Endometrial microvascular endothelial cells (primary cell): Measurements from ENCODE around the gene PSMD2. TPM values are rescaled to one million over a fixed set of nuclear protein-coding genes. Genes with fewer than 3 reads are reported as not detected.

Experiments
- in situ Hi-C: cut with HindIII; loops from 2 replicates; pipeline ENCODE4 v1.10.0; 2017; ENCODE audit warnings: low sequenced_read_pairs, low pct_unique_long_range_greater_than_20kb; ENCODE audit errors: inconsistent ontology term
- total RNA-seq: library from RNA; depleted of rRNA; stranded (reverse); fragments of >200 nt; gene quantifications from one replicate; pipeline ENCODE4 v1.2.3, GENCODE V29; 2015; ENCODE audit errors: inconsistent ontology term

Gene PSMD2
- total RNA-seq, 1 donor from 2014 or later, result 897 TPM

DNA sequence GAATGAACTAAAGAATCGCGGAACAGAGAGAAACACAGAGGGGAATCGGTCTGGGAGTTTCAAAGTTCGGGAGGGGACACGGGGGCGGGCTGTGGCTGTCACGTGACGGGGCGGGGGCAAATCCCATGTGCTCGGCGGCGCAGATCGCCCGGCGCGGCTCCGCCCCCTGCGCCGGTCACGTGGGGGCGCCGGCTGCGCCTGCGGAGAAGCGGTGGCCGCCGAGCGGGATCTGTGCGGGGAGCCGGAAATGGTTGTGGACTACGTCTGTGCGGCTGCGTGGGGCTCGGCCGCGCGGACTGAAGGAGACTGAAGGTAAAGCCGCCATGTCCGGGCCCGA is 15.3 kb downstream of the PSMD2 start, which contains the start of gene EIF4G1:
Gene EIF4G1 (plus strand): TSS at position 244 of the 337 bp plus-strand sequence. CDS start 1,191 bp downstream, outside the sequence.
- in situ Hi-C loops, result no loop called here

DNA sequence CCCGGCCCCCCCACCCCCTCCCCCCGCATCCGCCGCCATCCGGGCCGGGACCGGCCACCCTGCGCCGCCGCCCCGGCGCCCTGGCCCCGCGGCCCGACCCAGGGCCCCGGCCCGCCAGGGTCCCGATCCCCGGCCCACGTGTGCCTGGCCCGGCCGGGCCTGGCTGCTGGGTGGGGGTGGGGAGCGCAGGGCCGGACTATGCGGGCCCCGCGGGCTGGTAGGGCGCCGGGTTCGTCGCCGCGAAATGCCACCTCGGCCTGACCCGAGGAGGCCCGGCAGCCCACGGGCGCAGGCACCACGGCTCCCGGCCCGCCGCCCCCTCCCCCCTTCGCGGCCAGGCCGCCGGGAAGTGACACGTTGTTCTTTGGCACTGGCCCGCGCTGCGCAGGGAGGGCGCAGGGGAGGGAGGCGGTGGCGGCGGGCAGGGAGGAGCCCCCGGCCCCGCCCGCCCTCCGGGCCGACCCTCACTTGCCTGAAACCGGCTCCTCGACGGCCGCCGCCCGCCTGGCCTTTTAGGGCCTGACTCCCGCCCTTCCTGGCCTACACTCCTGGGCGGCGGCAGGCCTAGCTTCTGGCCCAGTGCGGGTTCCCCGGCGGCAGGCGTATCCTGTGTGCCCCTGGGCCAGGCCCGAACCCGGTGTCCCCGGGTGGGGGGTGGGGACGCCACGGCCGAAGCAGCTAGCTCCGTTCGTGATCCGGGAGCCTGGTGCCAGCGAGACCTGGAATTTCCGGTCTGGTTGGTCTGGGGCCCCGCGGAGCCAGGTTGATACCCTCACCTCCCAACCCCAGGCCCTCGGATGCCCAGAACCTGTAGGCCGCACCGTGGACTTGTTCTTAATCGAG is 15.9 kb downstream of the PSMD2 start:
- in situ Hi-C loops, result no loop called here

DNA sequence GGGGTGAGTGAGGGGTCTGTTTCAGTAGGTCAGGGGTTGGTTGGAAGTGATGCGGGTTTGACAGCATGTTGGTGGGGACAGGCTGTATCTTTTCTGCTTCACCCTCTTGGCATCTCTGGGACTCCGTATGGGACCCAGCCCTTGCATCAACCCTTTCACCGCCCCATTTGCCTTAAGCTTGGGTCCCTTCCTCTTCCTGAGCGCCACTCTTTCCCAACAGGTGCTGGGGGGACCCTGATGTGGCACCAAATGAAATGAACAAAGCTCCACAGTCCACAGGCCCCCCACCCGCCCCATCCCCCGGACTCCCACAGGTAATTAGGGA is 16.5 kb downstream of the PSMD2 start:
- in situ Hi-C loops, result no loop called here

DNA sequence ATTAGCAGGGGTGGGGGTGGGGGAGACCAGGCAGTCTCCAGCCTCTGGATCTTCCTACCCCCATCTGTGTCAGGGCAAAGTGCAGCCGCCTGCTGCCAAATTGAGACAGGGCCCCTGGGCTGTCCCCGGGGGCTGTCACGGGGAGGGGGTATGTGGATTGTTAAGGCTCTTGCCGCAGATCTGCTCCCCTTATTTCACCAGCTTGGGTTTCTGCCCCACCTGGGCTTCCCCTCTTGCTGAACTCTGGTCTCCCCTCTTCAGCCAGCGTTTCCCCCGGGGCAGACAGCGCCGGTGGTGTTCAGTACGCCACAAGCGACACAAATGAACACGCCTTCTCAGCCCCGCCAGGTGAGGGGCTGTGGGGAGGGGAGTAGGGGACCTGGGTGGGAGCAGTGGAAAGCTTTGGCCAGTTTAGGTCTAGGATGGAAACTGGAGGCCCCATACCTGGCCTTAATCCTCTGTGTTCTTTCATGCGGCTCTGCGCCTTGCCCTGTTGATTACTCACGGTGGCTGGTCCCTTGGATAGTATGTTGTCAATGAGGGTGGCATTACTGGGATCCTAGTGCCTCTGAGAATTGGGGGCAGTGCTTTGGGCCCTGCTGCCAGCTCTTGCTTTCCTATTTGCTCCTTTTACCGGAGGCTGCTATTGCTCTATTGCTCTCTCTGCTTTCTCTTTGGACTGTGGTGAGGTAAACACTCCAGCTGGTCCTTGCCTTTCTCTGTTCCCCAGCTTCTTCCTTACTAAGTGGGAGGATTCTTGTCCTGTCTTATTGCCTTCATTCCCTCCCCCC is 17.0 kb downstream of the PSMD2 start:
- in situ Hi-C loops, result no loop called here

DNA sequence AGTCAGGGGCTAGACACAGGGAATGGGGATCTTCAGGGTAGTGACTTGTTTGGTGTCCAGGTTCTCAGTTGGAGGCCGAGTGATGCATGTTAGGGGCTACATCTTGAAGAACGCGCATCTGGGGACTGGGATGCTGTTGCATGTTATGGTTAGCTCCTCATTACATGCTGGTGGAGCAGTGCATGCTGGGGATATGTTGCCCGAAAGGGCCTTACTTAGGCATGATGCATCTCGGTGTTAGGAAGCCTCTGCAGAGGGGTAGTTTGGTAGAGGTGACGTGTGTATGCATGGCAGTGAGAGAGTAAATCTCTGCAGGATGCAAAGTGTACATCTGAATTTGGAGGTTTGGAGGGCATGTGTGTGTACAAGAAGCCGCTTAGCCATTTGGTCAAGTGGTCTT is 17.8 kb downstream of the PSMD2 start:
- in situ Hi-C loops, result no loop called here

DNA sequence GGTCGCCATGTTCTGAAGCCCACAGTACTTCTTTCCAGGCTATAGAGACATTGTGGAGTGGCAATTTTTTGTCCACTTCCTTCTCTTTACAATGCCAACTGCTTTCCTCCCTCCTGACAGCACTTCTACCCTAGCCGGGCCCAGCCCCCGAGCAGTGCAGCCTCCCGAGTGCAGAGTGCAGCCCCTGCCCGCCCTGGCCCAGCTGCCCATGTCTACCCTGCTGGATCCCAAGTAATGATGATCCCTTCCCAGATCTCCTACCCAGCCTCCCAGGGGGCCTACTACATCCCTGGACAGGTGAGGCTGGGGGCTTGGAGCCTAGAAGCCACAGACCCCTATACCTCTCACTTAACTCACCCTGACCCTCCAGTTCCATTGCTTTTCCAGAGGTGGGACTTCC is 18.2 kb downstream of the PSMD2 start:
- in situ Hi-C loops, result no loop called here

DNA sequence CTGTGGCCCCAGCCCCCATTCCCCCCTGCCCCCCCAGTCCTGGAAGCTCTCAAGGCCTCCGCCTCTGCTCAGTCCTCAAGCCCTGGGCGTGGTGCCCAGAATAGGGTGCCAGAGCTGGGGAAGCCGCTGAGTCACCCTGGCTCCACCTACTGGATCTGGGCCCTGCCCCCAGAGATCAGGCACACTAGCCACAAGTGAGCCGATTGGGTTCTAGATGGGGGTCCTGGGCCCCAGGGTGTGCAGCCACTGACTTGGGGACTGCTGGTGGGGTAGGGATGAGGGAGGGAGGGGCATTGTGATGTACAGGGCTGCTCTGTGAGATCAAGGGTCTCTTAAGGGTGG is 21.0 kb downstream of the PSMD2 start:
- in situ Hi-C loops, result no loop called here

DNA sequence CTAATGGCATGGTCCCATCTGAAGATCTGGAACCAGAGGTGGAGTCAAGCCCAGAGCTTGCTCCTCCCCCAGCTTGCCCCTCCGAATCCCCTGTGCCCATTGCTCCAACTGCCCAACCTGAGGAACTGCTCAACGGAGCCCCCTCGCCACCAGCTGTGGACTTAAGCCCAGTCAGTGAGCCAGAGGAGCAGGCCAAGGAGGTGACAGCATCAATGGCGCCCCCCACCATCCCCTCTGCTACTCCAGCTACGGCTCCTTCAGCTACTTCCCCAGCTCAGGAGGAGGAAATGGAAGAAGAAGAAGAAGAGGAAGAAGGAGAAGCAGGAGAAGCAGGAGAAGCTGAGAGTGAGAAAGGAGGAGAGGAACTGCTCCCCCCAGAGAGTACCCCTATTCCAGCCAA is 22.6 kb downstream of the PSMD2 start:
- in situ Hi-C loops, result no loop called here

DNA sequence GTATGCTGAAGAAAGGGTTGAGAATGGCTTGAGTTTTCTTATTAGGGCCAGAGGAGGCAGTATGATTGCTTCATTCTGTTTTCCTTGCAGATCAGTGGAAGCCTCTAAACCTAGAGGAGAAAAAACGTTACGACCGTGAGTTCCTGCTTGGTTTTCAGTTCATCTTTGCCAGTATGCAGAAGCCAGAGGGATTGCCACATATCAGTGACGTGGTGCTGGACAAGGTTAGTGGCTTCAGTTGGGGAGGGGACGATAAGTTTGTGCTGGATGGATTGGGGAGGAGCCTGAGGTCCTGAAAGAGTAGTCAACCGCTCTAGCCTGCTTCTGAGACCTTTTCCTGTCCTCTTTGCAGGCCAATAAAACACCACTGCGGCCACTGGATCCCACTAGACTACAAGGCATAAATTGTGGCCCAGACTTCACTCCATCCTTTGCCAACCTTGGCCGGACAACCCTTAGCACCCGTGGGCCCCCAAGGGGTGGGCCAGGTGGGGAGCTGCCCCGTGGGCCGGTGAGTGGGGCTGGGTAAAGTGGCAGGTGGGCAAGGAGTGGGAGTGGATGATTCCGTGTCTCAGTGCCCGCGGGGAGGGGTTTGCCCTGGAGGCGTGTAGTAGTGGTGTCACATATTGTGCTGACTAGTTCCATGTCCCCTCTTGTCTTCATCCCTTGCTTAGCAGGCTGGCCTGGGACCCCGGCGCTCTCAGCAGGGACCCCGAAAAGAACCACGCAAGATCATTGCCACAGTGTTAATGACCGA is 23.9 kb downstream of the PSMD2 start:
- in situ Hi-C loops, result no loop called here

DNA sequence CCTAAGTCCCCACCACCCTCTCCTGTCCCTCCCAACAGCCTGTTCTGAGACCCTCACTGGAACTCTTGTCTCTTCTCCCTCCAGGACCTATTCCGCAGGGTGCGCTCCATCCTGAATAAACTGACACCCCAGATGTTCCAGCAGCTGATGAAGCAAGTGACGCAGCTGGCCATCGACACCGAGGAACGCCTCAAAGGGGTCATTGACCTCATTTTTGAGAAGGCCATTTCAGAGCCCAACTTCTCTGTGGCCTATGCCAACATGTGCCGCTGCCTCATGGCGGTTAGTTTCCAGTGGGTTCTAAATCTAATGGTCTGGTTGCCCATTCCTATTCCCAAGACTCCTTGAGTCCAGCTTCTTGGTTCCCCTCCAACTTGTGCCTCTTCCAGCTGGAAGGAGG is 24.7 kb downstream of the PSMD2 start:
- in situ Hi-C loops, result no loop called here

DNA sequence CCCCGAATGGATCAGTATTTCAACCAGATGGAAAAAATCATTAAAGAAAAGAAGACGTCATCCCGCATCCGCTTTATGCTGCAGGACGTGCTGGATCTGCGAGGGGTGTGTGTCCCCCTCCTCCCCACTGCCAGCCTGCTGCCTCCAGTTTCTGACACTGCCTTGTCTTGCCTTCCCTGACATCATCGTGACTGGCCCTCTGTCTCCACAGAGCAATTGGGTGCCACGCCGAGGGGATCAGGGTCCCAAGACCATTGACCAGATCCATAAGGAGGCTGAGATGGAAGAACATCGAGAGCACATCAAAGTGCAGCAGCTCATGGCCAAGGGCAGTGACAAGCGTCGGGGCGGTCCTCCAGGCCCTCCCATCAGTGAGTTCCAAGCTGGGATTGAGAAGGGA is 26.2 kb downstream of the PSMD2 start:
- in situ Hi-C loops, result no loop called here

DNA sequence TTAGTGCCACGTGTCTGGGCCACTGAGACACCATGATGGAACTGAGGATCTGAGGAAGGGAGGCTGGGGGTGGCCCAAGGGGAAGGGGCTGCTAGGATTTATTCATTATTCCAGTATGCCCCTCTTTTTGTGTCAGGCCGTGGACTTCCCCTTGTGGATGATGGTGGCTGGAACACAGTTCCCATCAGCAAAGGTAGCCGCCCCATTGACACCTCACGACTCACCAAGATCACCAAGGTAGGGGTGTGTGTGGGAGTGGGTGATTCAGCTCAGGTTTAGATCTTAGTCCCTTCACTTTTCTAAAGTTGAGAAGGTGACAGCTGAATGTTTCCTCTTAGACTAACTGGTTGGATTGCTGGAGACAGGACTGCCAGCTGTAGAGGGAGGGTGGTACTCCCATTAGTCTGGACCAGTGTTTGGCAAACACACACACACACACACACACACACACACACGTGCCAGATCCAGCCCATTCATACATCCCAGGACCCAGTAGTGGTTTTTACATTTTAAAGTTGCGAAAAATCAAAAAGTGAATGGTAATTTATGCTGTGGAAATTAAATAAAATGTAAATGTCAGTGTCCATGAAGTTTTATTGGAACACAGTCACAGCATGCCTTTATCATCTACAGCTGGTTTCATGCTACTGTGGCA is 26.8 kb downstream of the PSMD2 start:
- in situ Hi-C loops, result no loop called here

DNA sequence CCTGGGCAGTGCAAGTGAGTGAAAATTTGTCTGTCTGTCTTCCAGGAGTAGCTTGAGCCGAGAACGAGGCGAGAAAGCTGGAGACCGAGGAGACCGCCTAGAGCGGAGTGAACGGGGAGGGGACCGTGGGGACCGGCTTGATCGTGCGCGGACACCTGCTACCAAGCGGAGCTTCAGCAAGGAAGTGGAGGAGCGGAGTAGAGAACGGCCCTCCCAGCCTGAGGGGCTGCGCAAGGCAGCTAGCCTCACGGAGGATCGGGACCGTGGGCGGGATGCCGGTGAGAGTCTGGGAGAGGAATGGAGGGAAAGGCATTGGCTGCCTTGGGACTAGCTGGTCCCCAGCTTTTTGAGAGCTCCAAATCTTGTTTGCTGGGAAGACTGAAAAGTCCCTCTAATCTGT is 28.1 kb downstream of the PSMD2 start:
- in situ Hi-C loops, result no loop called here

DNA sequence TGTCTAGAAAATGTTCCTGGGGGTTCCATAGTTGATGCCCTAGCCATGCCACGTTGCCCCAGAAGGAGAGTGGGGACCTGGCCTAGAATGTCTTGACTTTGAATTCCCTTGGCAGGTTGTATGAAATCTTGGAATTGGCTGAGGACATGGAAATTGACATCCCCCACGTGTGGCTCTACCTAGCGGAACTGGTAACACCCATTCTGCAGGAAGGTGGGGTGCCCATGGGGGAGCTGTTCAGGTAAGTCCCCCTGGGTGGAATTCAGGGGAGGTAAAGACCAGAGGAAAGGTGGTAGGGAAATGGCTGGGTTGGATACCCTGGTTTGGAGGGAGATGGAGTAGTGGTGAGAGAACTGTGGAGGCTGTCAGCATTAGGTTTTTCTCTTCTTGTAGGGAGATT is 29.5 kb downstream of the PSMD2 start:
- in situ Hi-C loops, result no loop called here

DNA sequence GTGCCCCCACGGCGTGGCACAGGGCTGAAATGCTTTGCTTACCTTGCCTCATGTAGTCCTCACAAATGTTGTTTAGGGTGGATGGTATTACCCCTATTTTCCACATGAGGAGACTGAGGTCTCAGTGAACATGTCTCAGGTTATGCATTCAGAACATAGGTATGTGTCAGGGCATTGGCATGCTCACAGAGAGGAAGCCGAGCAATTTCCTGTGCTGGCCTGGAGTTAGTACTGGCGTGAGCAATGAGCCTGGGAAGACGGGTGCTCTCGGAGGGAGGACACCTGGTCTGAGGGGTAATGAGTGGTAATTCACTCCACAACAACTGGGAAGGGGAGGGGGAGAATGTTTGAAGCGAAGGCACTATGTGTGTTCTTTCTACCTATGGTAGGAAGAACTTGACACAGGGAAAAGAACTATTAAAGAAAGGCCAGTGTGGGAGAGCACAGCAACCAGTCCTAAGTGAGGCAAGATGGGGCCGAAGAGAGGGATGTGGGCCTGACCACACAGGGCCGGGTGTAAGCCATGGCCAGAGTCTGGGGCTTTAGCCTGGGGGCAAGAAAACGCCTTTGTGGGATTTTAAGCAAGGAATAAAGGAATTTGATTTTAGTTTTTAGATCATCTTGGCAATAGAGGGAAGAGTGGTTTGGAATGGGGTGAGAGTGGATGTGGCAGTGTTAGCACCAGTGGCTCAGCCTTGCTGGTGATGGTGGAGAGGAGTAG is 33.5 kb downstream of the PSMD2 start:
- in situ Hi-C loops, result no loop called here

DNA sequence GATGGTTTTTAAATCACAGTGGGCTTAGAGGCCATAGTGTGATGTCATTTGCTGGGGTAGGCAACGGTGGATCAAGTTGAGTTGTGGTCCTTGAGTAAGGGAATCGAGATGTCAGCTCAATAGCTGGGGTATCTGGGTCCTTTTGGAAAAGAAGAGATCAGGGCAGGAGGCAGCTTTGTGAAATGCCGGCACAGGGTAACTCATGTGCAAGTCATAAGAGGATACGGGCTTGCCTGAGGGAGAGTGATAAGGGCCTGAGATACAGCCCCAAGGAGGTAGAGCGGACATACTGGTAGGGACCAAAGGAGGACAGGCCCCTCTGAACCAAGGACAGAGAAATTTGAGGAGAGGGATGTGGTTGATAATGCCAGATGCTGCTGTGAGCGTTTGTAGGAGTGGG is 34.1 kb downstream of the PSMD2 start:
- in situ Hi-C loops, result no loop called here

DNA sequence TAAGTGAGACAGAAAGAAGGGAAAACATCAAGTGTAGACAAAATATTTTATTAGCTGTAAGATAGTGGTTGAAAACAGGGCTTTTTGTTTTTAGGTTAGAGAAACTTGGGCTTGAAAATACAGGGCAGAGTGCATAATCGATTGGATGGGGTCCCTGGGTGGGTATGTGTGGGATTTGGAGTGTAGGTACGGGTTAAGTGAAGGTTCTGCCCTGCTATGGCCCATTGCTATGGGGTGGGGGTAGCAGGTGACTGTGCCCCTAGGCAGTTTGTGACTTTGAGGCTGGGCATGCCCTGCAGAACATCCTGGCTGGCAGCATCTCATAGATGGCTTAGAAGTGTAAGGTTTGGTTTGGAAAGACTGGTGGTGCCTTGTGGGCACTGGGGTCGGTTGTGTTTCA is 34.7 kb downstream of the PSMD2 start:
- in situ Hi-C loops, result no loop called here

DNA sequence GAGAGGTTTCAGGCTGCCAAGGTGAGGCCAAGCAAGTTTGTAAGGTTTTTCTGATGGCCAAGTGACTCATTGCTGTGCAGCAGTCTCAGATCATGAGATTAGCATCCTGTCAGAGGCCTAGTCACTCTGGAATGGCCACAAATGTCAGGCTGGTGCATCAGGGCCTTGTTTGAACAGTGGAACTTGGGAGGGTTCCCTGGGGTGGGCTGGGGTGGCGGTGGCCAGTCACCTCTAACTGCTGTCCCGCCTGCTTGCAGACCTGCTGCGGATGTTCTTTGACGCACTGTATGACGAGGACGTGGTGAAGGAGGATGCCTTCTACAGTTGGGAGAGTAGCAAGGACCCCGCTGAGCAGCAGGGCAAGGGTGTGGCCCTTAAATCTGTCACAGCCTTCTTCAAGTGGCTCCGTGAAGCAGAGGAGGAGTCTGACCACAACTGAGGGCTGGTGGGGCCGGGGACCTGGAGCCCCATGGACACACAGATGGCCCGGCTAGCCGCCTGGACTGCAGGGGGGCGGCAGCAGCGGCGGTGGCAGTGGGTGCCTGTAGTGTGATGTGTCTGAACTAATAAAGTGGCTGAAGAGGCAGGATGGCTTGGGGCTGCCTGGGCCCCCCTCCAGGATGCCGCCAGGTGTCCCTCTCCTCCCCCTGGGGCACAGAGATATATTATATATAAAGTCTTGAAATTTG is 35.6 kb downstream of the PSMD2 start:
- in situ Hi-C loops, result no loop called here
